ENCODE measurements around the gene FREY1.

- TF ChIP-seq EZH2phosphoT487 (IDR thresholded peaks at IDR 0.05) (no peak), CTCF (IDR thresholded peaks at IDR 0.05) (no peak), EZH2 (IDR thresholded peaks at IDR 0.05) (no peak)
Observed at GRCh38 chr11:45901626-45902025, 5.4 kb downstream of the FREY1 start.
